Measurements from ENCODE around the gene LCTL.
"Not testable (repeated sequence)": the region's sequence is repeated elsewhere in the genome, so short reads cannot be mapped to it uniquely, and the experiment has no call there.

LCTL gene

GRCh38 chr15:66563566-66564110 lies 2.2 kb downstream of the LCTL start:
- no peak for FAIRE-seq

DNA sequence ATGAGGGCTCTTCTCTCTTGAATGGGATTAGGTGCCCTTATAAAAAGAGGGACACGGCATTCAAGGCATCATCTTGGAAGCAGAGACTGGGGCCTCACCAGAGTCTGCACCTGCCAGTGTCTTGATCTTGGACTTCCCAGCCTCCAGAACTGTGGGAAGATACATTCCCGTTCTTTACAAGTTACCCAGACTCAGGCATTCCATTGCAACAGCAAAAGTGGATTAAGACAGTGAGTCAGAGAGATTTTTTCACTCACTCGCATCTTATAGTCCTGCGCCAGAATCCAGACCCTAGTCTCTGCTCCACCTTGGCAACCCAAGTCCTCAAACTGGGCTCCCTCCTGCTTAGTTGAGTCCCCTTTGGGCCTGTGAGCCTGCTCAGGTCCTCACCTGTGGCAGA lies 2.7 kb downstream of the LCTL start:
- FAIRE-seq: no peak

GRCh38 chr15:66560856-66561525 lies 4.8 kb downstream of the LCTL start:
- FAIRE-seq: no peak

GRCh38 chr15:66558271-66558670 lies 7.5 kb downstream of the LCTL start:
- FAIRE-seq: no peak

DNA sequence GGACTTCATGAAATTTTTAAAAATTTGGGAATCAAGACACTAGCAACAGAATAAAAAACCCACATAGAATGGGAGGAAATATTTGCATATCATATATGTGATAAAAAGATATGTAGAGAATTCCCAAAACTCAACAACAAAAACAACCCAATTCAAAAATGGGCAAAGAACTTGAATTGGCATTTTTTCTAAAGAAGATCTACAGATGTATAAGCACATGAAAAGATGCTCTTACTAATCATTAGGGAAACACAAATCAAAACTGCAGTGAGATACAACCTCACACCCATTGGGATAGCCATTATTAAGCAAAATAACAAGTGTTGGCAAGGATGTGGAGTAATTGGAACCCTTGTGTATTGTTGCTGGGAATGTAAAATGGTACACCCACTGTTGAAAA lies 10.1 kb downstream of the LCTL start:
- no peak for FAIRE-seq

- FAIRE-seq: no peak
Measured at GRCh38 chr15:66545255-66545654, 20.5 kb downstream of the LCTL start.

DNA sequence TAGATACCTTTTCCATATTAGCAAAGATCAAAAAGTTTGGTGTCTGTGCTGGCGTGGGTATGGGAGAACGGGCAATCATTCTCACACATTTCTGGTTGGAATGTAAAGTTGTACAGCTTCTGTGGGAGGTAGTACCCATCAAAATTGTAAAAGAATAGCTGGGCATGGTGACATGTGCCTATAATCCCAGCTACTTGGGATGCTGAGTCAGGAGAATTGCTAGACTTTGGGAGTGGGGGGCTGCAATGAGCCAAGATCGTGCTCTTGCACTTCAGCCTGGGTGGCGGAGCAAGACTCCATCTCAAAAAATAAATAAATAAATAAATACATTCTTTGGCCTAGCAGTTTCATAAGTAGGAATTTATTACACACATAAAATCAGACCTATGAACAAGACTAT lies 22.9 kb downstream of the LCTL start:
- FAIRE-seq: no peak

DNA sequence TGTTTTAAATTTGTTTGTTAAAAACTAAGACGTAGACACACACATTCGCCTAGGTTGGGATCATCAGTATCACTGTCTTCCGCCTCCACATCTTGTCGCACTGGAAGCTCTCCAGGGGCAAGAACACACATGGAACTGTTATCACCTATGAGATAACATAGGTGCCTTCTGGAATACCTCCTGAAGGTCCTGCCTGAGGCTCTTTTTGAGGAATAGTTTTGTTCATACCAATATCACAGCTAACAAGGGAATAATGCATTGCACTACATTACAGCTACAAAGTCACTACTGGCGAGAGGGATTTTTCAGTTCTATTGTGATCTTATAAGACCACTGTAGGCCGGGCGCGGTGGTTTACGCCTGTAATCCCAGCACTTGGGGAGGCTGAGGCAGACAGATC lies 30.7 kb downstream of the LCTL start:
- no peak for FAIRE-seq

- FAIRE-seq: no peak
Measured at GRCh38 chr15:66524838-66525237, 41.0 kb downstream of the LCTL start.

GRCh38 chr15:66523926-66524325 lies 41.9 kb downstream of the LCTL start:
- no peak for FAIRE-seq

GRCh38 chr15:66515901-66516322 lies 49.9 kb downstream of the LCTL start:
- FAIRE-seq: no peak

GRCh38 chr15:66514586-66514985 lies 51.2 kb downstream of the LCTL start:
- no peak for FAIRE-seq

DNA sequence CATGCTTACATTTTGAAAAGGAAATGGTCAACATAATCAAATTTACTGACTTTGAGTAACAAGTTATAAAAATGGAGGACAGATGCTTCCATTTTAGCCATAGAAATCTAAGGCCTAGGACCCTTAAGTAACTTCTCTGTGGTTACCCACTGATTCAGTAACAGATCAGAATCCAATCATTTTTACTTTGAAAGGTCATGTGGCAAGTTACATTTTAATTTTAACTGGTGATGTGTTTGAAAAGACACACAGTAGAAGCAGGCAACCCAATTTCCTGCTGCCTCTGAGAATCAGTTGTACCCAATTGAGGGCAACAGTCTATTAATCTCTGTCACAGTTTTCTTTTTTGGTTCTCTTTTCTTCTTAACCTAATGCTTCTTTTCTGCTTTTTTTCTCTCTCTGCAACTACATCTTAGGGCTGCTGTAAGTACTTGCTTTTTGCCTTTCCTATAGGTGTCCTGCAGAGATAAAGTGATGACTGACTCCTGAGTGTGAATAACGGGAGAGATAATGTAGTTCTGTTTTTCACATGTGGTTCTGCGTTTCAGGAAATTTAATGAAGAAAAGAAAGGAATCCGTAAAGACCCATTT lies 57.4 kb downstream of the LCTL start:
- no peak for FAIRE-seq

DNA sequence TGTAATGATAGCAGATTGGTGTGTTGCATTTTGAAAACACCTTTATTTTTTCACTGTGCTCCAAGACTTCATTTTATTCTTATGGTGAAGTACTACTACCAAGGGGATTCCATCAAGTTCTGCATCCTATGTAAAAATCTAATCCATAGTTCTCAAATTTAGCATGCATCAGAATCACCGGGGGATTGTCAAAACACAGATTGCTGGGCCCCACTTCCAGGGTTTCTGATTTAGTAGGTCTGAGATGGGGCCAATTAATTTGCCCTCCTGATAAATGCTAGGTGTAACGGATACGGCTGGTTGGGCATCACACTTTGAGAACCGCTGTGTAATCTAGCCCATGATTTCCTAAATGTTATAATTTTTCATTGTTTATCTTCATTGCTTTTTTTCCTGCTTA lies 60.0 kb downstream of the LCTL start:
- FAIRE-seq: no peak

DNA sequence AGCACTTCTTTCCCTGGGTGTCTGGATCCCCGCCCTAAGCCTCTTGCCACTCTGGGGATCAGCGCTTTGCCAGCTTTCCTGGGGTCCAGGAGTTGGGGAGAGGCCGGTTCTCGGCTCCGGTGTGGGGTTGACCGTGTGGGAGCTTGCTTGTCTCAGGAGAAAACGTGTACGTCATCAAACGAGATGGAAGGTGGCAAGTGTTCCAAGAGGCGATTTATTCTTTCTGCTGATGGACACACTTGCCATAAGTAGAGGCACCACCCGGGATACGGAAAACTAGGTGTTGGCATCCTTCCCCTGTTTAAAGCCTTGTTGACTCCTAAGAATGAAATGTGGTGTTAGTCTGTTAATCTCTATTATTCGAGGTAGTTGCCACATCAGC lies 60.4 kb downstream of the LCTL start:
- FAIRE-seq: no peak

- FAIRE-seq: peak; percentile 94
Measured at GRCh38 chr15:66504563-66505429, 61.0 kb downstream of the LCTL start, which contains the start of the genes RPL4 and ZWILCH. Gene RPL4 (minus strand): TSS chr15:66504855. CDS start chr15:66504790, 65 bp downstream. Gene ZWILCH (plus strand): TSS chr15:66505326. CDS start chr15:66505339, 13 bp downstream.

- no peak for FAIRE-seq
Measured at GRCh38 chr15:66503780-66504562, 61.8 kb downstream of the LCTL start.

DNA sequence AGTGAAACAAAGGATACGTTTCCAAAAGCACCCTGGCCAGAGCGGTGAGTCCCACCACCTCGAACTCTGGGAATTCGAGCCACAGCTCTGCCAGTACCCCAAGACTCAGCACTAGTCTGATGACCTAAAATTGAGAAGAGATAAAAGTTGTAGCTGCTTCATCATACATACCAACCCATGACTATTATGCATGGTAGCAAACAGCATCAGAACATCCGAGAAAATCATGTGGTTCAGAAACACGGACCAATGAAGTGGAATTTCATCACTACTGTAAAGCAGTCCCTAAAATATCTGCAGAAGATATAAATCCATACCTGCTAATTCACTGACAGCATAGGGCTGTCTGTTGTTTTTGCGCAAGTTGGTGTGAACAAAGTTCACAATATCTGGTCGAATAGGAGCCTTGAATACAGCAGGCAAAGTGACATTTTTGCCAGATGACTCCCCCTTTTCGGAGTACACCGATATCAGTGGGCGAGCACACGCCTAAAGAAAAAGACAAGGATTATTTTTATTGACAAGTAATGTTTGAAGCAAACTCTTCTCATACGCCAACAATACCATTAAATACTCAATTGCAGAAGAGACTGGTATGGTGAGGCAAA lies 62.7 kb downstream of the LCTL start:
- not testable (repeated sequence) for FAIRE-seq

GRCh38 chr15:66502491-66502890 lies 63.3 kb downstream of the LCTL start:
- FAIRE-seq: no peak

- not testable (repeated sequence) for FAIRE-seq
Measured at GRCh38 chr15:66500346-66500745, 65.5 kb downstream of the LCTL start.

DNA sequence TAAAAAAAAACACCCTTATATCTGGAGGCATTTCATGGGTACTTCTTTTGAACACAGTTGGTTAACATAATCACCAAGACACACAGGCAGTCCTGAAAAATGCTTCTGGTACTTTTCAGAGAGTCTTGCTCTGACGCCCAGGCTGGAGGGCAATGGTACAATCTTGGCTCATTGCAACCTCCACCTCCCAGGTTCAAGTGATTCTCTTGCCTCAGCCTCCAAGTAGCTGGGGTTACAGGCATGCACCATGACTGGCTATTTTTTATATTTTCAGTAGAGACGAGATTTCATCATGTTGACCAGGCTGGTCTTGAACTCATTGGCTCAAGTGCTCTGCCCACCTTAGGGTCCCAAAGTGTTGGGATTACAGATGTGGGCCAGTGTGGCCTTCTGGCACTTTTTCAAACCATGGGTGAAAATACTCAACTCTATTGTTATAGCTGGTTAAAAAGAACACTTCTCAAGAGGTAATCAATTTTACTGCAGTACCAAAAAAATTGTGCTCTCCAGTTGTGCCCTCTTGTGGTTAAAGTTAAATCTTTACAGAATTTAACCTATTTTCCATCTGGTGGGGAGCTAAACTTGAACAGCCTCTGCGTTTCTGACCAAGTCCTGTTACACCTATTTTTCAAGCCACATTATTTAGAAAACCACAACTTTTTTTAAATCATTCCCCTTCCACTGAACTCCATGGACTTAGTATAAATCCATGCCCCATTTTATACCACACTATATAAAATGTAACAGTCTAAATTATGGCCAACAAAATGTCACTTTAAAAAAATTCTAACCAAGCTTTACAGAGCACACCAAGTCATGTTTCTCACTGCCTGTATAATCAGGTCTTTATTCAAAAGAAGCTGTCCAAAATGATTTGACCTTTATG lies 67.1 kb downstream of the LCTL start:
- FAIRE-seq: no peak
